C4-2B (cell line): ENCODE results near the gene AKAP12.

Experiments
- H3K27ac ChIP-seq: fragments of 450-650 bp; 2 replicates; pipeline ENCODE4 v1.5.1; 2017
- CTCF ChIP-seq: fragments of 450-650 bp; conservative IDR thresholded peaks from 2 replicates; pipeline ENCODE4 v1.5.1; 2017; ENCODE audit warnings: mild to moderate bottlenecking
- ZFX ChIP-seq: fragments of 450-650 bp; IDR thresholded peaks from 2 replicates; pipeline ENCODE4 v1.6.1; 2017

Gene AKAP12

GRCh38 chr6:151224076-151224475 is 15.7 kb upstream of the AKAP12 start:
- TF ChIP-seq ZFX (no peak), CTCF (no peak)
- H3K27ac ChIP-seq, result no peak overlapping the region

- TF ChIP-seq CTCF (no peak), ZFX (no peak)
- H3K27ac ChIP-seq, result no peak overlapping the region
These were observed 13.8 kb upstream of the AKAP12 start for GRCh38 chr6:151225919-151226318.

- TF ChIP-seq CTCF (no peak), ZFX (no peak)
- no peak overlapping the region for H3K27ac ChIP-seq
These were observed 10.9 kb upstream of the AKAP12 start for GRCh38 chr6:151228788-151229400.

- no peak overlapping the region for H3K27ac ChIP-seq
- TF ChIP-seq ZFX (no peak), CTCF (no peak)
These were observed 10.1 kb upstream of the AKAP12 start for GRCh38 chr6:151229401-151230276.

GRCh38 chr6:151230277-151230577 is 9.5 kb upstream of the AKAP12 start:
- H3K27ac ChIP-seq, result no peak overlapping the region
- TF ChIP-seq CTCF, result no peak
- TF ChIP-seq ZFX, result no peak

GRCh38 chr6:151232899-151233298 is 6.9 kb upstream of the AKAP12 start:
- TF ChIP-seq CTCF (no peak), ZFX (no peak)
- H3K27ac ChIP-seq, result no peak overlapping the region

- TF ChIP-seq ZFX (no peak), CTCF (no peak)
- H3K27ac ChIP-seq, result no peak overlapping the region
These were observed 6.0 kb upstream of the AKAP12 start for GRCh38 chr6:151233731-151234130.
